SH-SY5Y (cell line): ENCODE measurements around the gene ANLN.

Source experiments
- GATA2 ChIP-seq: IDR thresholded peaks from 2 replicates; pipeline ENCODE4 v1.6.1; 2011; ENCODE audit warnings: mild to moderate bottlenecking, low read depth, low read length
- GATA3 ChIP-seq: IDR thresholded peaks from 2 replicates; pipeline ENCODE4 v1.6.1; 2011; ENCODE audit warnings: low read depth, mild to moderate bottlenecking, low read length, moderate library complexity

GRCh38 chr7:36440880-36441279 is 51.2 kb downstream of the ANLN start:
- no peak for TF ChIP-seq GATA3
- TF ChIP-seq GATA2, result no peak
